A549 (cell line): ENCODE results near the gene SCN2B. TPM values are rescaled to one million over a fixed set of nuclear protein-coding genes. Genes with fewer than 3 reads are reported as not detected.

Experiments
- ATAC-seq, 2 experiments: fragments of 200-7000 bp in 1 of 2; fragments of >200 bp in 1 of 2; cut with Nextera tagmentation in 1 of 2; cut with Tn5 transposase in 1 of 2; 3 replicates each; pipeline versions ENCODE4 v1.8.0 to v1.9.1; 2018 to 2020; ENCODE audit warnings: mild to moderate bottlenecking in 1 of 2, moderate library complexity in 1 of 2
- CTCF ChIA-PET: fragments of 300-600 bp; sonication (Branson Sonifier 250); formaldehyde crosslinking; extraction: SDS; loops from one replicate; lab custom pipeline; 2021; ENCODE audit warnings: antibody characterized with exemption, inconsistent platforms; lab: Yijun Ruan, JAX
- POLR2A ChIA-PET: fragments of 350-600 bp; formaldehyde crosslinking; extraction: SDS; loops from one replicate; lab custom pipeline; 2021; ENCODE audit warnings: antibody characterized with exemption, inconsistent platforms; lab: Yijun Ruan, JAX
- DNase-seq, 2 experiments: peaks; one replicate each; pipeline versions ENCODE4 v3.0.0 to v3.0.0-alpha.2; 2011 to 2016; ENCODE audit warnings: low read depth in 1 of 2, low spot score in 1 of 2
- FAIRE-seq: peaks from 2 replicates; lab custom pipeline; 2011; peaks lifted over from hg19 to GRCh38; lab: Jason Lieb, UNC
- H3K27ac ChIP-seq, 2 experiments: fragments of >200 bp; sonication (Bioruptor Twin); formaldehyde crosslinking; 3 replicates each; pipeline ENCODE4 v1.5.1; 2016 to 2017
- H3K4me1 ChIP-seq: fragments of >200 bp; sonication (Bioruptor Twin); formaldehyde crosslinking; 3 replicates; pipeline ENCODE4 v1.6.1; 2016
- H3K4me2 ChIP-seq: fragments of >200 bp; sonication (Bioruptor Twin); formaldehyde crosslinking; 3 replicates; pipeline ENCODE4 v1.6.1; 2016
- H3K4me3 ChIP-seq: fragments of >200 bp; sonication (Bioruptor Twin); formaldehyde crosslinking; 3 replicates; pipeline ENCODE4 v1.5.1; 2016
- H3K9me3 ChIP-seq: fragments of >200 bp; sonication (Bioruptor Twin); formaldehyde crosslinking; 3 replicates; pipeline ENCODE4 v1.6.1; 2016
- BHLHE40 ChIP-seq: IDR thresholded peaks from 2 replicates; pipeline ENCODE4 v1.6.1; 2012; ENCODE audit warnings: low read depth, low read length, inconsistent platforms
- CBX8 ChIP-seq: fragments of 200-600 bp; sonication (generic); IDR thresholded peaks from 2 replicates; pipeline ENCODE4 v1.6.1; 2016
- CEBPB ChIP-seq, 2 experiments: fragments of >200 bp in 1 of 2; sonication (Bioruptor Twin) in 1 of 2; formaldehyde crosslinking in 1 of 2; IDR thresholded peaks; 2 replicates each; pipeline ENCODE4 v1.6.1; 2012 to 2016
- CHD2 ChIP-seq: fragments of 150-350 bp; IDR thresholded peaks from 2 replicates; pipeline ENCODE4 v1.6.1; 2014; ENCODE audit warnings: low read length; ENCODE audit not compliant: partially characterized antibody
- FOSL2 ChIP-seq, 2 experiments: fragments of 450-650 bp in 1 of 2; fragments of >200 bp in 1 of 2; sonication (Bioruptor Twin) in 1 of 2; formaldehyde crosslinking; IDR thresholded peaks; 2 replicates each; pipeline versions ENCODE4 v1.5.0 to v1.6.1; 2016 to 2020; ENCODE audit warnings: mild to moderate bottlenecking in 1 of 2, moderate library complexity in 1 of 2
- HDAC2 ChIP-seq: fragments of 200-600 bp; sonication (generic); IDR thresholded peaks from 2 replicates; pipeline ENCODE4 v1.6.1; 2016
- HEYL ChIP-seq: fragments of 250-450 bp; sonication (Bioruptor Pico); IDR thresholded peaks from 2 replicates; pipeline ENCODE4 v1.8.0; 2021; ENCODE audit warnings: mild to moderate bottlenecking, moderate library complexity
- HOXA7 ChIP-seq: fragments of 250-450 bp; sonication (Bioruptor Pico); IDR thresholded peaks from 2 replicates; pipeline ENCODE4 v1.5.0; 2020; ENCODE audit warnings: mild to moderate bottlenecking, moderate library complexity
- HOXB5 ChIP-seq: fragments of 250-450 bp; sonication (Bioruptor Pico); IDR thresholded peaks from 2 replicates; pipeline ENCODE4 v1.5.0; 2020; ENCODE audit warnings: mild to moderate bottlenecking, moderate library complexity
- JUN ChIP-seq, 2 experiments: fragments of >200 bp; sonication (Bioruptor Twin); formaldehyde crosslinking; IDR thresholded peaks; 2 replicates in 1 of 2; 3 replicates in 1 of 2; pipeline ENCODE4 v1.6.1; 2016 to 2017
- JUNB ChIP-seq: fragments of >200 bp; sonication (Bioruptor Twin); formaldehyde crosslinking; IDR thresholded peaks from 2 replicates; pipeline ENCODE4 v1.6.1; 2016
- NPAS2 ChIP-seq: fragments of 250-450 bp; sonication (Bioruptor Pico); IDR thresholded peaks from 2 replicates; pipeline ENCODE4 v1.8.0; 2022; ENCODE audit warnings: mild to moderate bottlenecking, moderate library complexity, borderline replicate concordance
- POLR2A ChIP-seq: IDR thresholded peaks from 2 replicates; pipeline ENCODE4 v1.6.1; 2012; ENCODE audit warnings: mild to moderate bottlenecking, low read length
- RARB ChIP-seq: fragments of 250-450 bp; sonication (Bioruptor Pico); IDR thresholded peaks from 2 replicates; pipeline ENCODE4 v1.8.0; 2021; ENCODE audit warnings: mild to moderate bottlenecking, moderate library complexity
- RNF2 ChIP-seq: fragments of 200-600 bp; sonication (generic); IDR thresholded peaks from 2 replicates; pipeline ENCODE4 v1.6.1; 2016; ENCODE audit warnings: low read depth, mild to moderate bottlenecking, antibody characterized with exemption, moderate library complexity, borderline replicate concordance
- TFCP2L1 ChIP-seq: fragments of 250-450 bp; sonication (Bioruptor Pico); IDR thresholded peaks from 2 replicates; pipeline ENCODE4 v1.5.0; 2021; ENCODE audit warnings: mild to moderate bottlenecking
- TP53 ChIP-seq: fragments of 250-450 bp; sonication (Bioruptor Pico); IDR thresholded peaks from 2 replicates; pipeline ENCODE4 v1.5.0; 2021; ENCODE audit warnings: mild to moderate bottlenecking, moderate library complexity
- ZFP36 ChIP-seq: fragments of 450-650 bp; IDR thresholded peaks from 2 replicates; pipeline ENCODE4 v1.6.1; 2014; ENCODE audit warnings: borderline replicate concordance; ENCODE audit not compliant: partially characterized antibody
- ZNF302 ChIP-seq: fragments of 250-450 bp; sonication (Bioruptor Pico); IDR thresholded peaks from 2 replicates; pipeline ENCODE4 v1.9.0; 2021; ENCODE audit warnings: inconsistent platforms, mild to moderate bottlenecking, moderate library complexity
- WGBS: methylation state at CpG from one replicate; pipeline ENCODE4 v1.1.6; 2017; ENCODE audit errors: missing lambda C conversion rate; 5-methylcytosine and 5-hydroxymethylcytosine counted together
- polyA plus RNA-seq, 4 experiments: library from polyadenylated mRNA; depleted of rRNA in 3 of 4; stranded (reverse); fragments of >200 nt; fragmentation: RNase III in 1 of 4; extraction: RNeasy Plus Mini Kit Qiagen cat#74134 plus additional on column Dnase treatment in 1 of 4; gene quantifications; 2 replicates in 3 of 4; 3 replicates in 1 of 4; pipeline ENCODE4 v1.2.3, GENCODE V29; 2011 to 2017
- TF ChIP-seq, protein P1 (sequence below): fragments of 150-350 bp; IDR thresholded peaks from 2 replicates; pipeline ENCODE4 v1.6.1; 2014; ENCODE audit warnings: low read depth, mild to moderate bottlenecking, low read length
- TF ChIP-seq, protein P2 (sequence below): fragments of 450-650 bp; IDR thresholded peaks from 2 replicates; pipeline ENCODE4 v1.6.1; 2014; ENCODE audit warnings: antibody characterized with exemption
- TF ChIP-seq, protein P3 (sequence below): fragments of 250-450 bp; sonication (Bioruptor Pico); IDR thresholded peaks from 2 replicates; pipeline ENCODE4 v1.5.0; 2020; ENCODE audit warnings: low read depth, mild to moderate bottlenecking, moderate library complexity

SCN2B gene
- polyA plus RNA-seq, 2 of the 4 experiments (the other 2 are of a cell fraction) = not detected

DNA sequence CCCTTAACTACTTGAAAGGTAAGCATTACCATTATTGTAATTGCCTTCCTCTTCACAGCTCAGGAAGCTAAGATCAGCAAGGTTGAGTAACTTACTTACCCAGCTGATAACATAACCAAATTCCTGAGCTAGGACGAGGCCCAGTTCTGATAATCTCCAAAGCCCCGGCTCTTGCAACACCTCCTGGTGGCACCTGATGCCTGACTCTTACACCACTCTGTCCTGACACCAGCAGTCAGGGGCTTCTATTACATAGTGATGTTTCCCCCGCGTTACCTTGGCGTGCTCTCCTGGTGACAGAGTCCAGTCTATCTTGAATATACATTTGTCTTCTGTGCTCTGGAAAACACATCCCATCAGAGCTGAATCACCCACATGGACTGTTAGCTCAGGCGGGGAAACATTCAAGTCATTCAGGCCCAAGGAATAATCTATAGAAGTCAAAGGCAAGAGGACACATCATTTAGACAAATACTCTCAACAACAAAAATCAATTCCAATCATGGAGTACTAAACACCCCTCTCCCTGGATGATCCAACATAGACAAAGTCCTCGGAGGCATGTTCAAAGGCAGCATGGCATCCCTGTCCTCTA lies 35.8 kb upstream of the SCN2B start (continued):
- TF ChIP-seq HEYL (CRISPR knock-in tag) (no peak), RNF2 (no peak)

DNA sequence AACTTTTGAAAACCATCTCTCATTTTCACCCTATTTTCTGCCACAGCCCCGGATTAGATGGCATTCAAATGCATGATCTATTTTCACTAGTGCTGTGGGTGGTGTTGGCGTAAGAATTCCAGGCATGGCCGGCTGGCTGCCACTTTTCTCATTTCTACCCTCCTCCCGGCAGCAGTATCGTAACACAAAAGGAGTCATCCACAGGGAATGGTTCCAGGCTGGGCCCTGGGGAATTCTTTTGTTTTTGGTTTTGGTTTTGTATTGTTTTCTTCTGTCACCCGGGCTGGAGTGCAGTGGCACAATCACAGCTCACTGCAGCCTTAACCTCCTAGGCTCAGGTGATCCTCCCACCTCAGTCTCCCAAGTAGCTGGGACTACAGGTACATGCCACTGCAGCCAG lies 34.6 kb upstream of the SCN2B start:
- TF ChIP-seq CBX8 (no peak), ZNF302 (CRISPR knock-in tag) (no peak), BHLHE40 (no peak), HDAC2 (no peak), RARB (no peak), ZFP36 (no peak), JUNB (no peak), POLR2A (no peak), CEBPB (IDR thresholded peaks at IDR 0.05) (no peak), TP53 (CRISPR knock-in tag) (no peak), CHD2 (no peak), NPAS2 (CRISPR knock-in tag) (no peak), HOXA7 (no peak), JUN (IDR thresholded peaks at IDR 0.05) (no peak), RNF2 (no peak), FOSL2 (IDR thresholded peaks at IDR 0.05) (no peak), FOSL2 (CRISPR knock-in tag; IDR thresholded peaks at IDR 0.05) (no peak)
- TF ChIP-seq, protein P1, sequence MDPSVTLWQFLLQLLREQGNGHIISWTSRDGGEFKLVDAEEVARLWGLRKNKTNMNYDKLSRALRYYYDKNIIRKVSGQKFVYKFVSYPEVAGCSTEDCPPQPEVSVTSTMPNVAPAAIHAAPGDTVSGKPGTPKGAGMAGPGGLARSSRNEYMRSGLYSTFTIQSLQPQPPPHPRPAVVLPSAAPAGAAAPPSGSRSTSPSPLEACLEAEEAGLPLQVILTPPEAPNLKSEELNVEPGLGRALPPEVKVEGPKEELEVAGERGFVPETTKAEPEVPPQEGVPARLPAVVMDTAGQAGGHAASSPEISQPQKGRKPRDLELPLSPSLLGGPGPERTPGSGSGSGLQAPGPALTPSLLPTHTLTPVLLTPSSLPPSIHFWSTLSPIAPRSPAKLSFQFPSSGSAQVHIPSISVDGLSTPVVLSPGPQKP = no peak
- TF ChIP-seq, protein P2, sequence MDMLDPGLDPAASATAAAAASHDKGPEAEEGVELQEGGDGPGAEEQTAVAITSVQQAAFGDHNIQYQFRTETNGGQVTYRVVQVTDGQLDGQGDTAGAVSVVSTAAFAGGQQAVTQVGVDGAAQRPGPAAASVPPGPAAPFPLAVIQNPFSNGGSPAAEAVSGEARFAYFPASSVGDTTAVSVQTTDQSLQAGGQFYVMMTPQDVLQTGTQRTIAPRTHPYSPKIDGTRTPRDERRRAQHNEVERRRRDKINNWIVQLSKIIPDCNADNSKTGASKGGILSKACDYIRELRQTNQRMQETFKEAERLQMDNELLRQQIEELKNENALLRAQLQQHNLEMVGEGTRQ = no peak
- TF ChIP-seq, protein P3, sequence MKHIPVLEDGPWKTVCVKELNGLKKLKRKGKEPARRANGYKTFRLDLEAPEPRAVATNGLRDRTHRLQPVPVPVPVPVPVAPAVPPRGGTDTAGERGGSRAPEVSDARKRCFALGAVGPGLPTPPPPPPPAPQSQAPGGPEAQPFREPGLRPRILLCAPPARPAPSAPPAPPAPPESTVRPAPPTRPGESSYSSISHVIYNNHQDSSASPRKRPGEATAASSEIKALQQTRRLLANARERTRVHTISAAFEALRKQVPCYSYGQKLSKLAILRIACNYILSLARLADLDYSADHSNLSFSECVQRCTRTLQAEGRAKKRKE (CRISPR knock-in tag) = no peak
- FAIRE-seq (no peak), ATAC-seq (no peak), DNase-seq (no peak)
- H3K4me3 ChIP-seq = no peak overlapping the region
- ChIA-PET POLR2A (no interaction called here), CTCF (interaction anchor here (1.0 to 1.7 kb wide), 2 partner anchors 11 to 13 kb away, joined by 4 to 8 read pairs; no protein-coding TSS in a partner anchor)
- H3K27ac ChIP-seq = no peak overlapping the region
- no peaks in the 10 kb centered on the region for H3K4me1 ChIP-seq
- no peak overlapping the region for H3K4me2 ChIP-seq
- no peaks in the 10 kb centered on the region for H3K9me3 ChIP-seq
- WGBS = 46% methylated on average over 6 of the region's 6 CpGs

DNA sequence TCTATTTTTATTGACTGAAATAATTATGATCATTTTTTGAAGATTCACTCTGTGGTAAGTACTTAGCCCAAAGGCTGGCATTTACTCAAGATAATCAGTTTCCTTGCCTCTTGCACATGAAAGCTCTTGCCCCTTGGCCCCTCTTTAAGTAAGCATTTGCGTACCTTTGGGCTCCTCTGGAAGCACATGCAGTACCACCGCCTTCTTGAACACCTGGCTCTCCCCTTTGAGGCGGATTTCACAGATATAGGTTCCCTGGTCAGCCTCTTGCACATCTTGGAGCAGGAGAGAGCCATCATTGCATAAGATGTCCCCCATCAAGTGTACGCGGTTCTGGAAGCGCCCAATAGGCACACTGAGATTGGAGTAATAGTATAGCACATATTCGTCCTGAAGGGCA lies 33.9 kb upstream of the SCN2B start:
- Histone ChIP-seq H3K4me3 (no peak overlapping the region), H3K9me3 (no peaks in the 10 kb centered on the region), H3K4me1 (no peaks in the 10 kb centered on the region), H3K27ac (no peak overlapping the region), H3K4me2 (no peak overlapping the region)
- WGBS = 49% methylated on average over 7 of the region's 7 CpGs
- TF ChIP-seq TFCP2L1 (CRISPR knock-in tag) (no peak), HOXB5 (CRISPR knock-in tag) (no peak)
- FAIRE-seq (no peak), DNase-seq (no peak), ATAC-seq (no peak)
- CTCF ChIA-PET = no interaction called here
- POLR2A ChIA-PET = no interaction called here
